DND-41 (cell line): ENCODE results near the gene PEAK1.

Source experiments
- ATAC-seq: fragments of 200-7000 bp; cut with Tn5 transposase; 3 replicates; pipeline ENCODE4 v1.9.1; 2021; ENCODE audit warnings: low read depth; ENCODE audit not compliant: insufficient read depth
- DNase-seq: peaks from one replicate; pipeline ENCODE4 v3.0.0-alpha.2; 2020
- H2AFZ ChIP-seq: 2 replicates; pipeline ENCODE4 v1.6.0; 2012; ENCODE audit warnings: low read depth, low read length
- H3K27ac ChIP-seq: 2 replicates; pipeline ENCODE4 v1.5.1; 2012; ENCODE audit warnings: low read length, inconsistent platforms
- H3K27me3 ChIP-seq: fragments of 200-600 bp; sonication (generic); 2 replicates; pipeline ENCODE4 v1.6.0; 2012; ENCODE audit warnings: low read length, mild to moderate bottlenecking, inconsistent platforms; ENCODE audit not compliant: insufficient read depth, poor library complexity
- H3K36me3 ChIP-seq: 2 replicates; pipeline ENCODE4 v1.5.1; 2012; ENCODE audit warnings: low read length, inconsistent platforms; ENCODE audit not compliant: insufficient read depth
- H3K4me1 ChIP-seq: 2 replicates; pipeline ENCODE4 v1.5.1; 2012; ENCODE audit warnings: mild to moderate bottlenecking, low read length; ENCODE audit not compliant: insufficient read depth
- H3K4me2 ChIP-seq: 2 replicates; pipeline ENCODE4 v1.6.0; 2012; ENCODE audit warnings: mild to moderate bottlenecking, moderate library complexity, low read length, inconsistent platforms; ENCODE audit not compliant: insufficient read depth
- H3K4me3 ChIP-seq, 2 experiments: fragments of 200-600 bp in 1 of 2; shearing (Covaris generic) in 1 of 2; 2 replicates each; pipeline ENCODE4 v1.5.1; 2012 to 2016; ENCODE audit warnings: inconsistent platforms in 2 of 2, low read length in 2 of 2, mild to moderate bottlenecking in 2 of 2, low read depth in 1 of 2, moderate library complexity in 1 of 2
- H3K79me2 ChIP-seq: 2 replicates; pipeline ENCODE4 v1.6.0; 2012; ENCODE audit warnings: low read length, inconsistent platforms; ENCODE audit not compliant: insufficient read depth
- H3K9ac ChIP-seq: 2 replicates; pipeline ENCODE4 v1.6.0; 2012; ENCODE audit warnings: low read depth, mild to moderate bottlenecking, inconsistent platforms, low read length, moderate library complexity
- H3K9me3 ChIP-seq: 2 replicates; pipeline ENCODE4 v1.5.1; 2012; ENCODE audit warnings: low read length, moderate library complexity, mild to moderate bottlenecking, inconsistent platforms; ENCODE audit not compliant: insufficient read depth, severe bottlenecking
- H4K20me1 ChIP-seq: 2 replicates; pipeline ENCODE4 v1.6.0; 2012; ENCODE audit warnings: low read length; ENCODE audit not compliant: insufficient read depth
- EZH2 ChIP-seq: IDR thresholded peaks from 3 replicates; pipeline ENCODE4 v1.6.1; 2012; ENCODE audit warnings: borderline replicate concordance, low read depth, mild to moderate bottlenecking, moderate library complexity, low read length, inconsistent platforms; ENCODE audit not compliant: severe bottlenecking
- TF ChIP-seq, protein P1 (sequence below): IDR thresholded peaks from 2 replicates; pipeline ENCODE4 v1.5.1; 2012; ENCODE audit warnings: borderline replicate concordance, low read length, moderate library complexity, mild to moderate bottlenecking; ENCODE audit not compliant: poor library complexity, severe bottlenecking; ENCODE audit errors: extremely low read depth

Gene PEAK1

DNA sequence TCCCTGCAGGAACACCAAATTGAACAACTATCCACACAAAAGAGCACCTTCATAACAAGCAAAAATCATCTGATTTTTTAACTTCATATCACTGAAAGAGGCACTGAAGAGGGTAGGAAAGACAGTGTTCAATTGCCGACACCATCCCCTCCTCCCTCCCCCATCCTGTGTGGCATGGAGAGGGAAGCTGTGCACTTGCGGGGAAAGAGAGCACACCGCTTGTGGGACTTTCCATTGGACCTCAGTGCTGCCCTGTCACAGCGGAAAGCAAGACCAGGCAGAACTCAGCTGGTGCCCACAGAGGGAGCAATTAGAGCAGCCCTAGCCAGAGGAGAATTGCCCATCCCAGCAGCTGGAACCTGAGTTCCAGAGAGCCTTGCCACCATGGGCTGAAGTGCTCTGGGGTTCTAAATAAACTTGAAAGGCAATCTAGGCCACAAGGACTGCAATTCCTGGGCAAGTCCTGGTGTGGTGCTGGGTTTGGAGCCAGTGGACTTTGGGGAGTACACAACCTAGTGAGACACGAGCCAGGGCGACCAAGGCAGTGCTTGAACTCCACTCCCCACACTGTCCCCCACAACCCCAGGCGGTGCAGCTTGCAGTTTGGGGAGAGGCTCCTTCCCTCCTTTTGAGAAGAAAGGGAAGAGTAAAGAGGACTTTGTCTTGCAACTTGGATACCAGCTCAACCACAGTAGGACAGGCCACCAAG is 27.0 kb downstream of the PEAK1 start:
- DNase-seq (no peak), ATAC-seq (no peak)
- Histone ChIP-seq H4K20me1 (peaks cover 17% of the 10 kb centered on the region; the same call in 1 of the 2 replicates), H3K9ac (no peak overlapping the region), H2AFZ (no peak overlapping the region), H3K79me2 (peaks cover 48% of the 10 kb centered on the region), H3K36me3 (no peaks in the 10 kb centered on the region), H3K4me2 (no peak overlapping the region), H3K9me3 (peaks cover 10% of the 10 kb centered on the region), H3K4me3 (no peak overlapping the region), H3K27me3 (no peaks in the 10 kb centered on the region), H3K4me1 (no peaks in the 10 kb centered on the region), H3K27ac (no peak overlapping the region)
- no peak for TF ChIP-seq EZH2
- TF ChIP-seq, protein P1, sequence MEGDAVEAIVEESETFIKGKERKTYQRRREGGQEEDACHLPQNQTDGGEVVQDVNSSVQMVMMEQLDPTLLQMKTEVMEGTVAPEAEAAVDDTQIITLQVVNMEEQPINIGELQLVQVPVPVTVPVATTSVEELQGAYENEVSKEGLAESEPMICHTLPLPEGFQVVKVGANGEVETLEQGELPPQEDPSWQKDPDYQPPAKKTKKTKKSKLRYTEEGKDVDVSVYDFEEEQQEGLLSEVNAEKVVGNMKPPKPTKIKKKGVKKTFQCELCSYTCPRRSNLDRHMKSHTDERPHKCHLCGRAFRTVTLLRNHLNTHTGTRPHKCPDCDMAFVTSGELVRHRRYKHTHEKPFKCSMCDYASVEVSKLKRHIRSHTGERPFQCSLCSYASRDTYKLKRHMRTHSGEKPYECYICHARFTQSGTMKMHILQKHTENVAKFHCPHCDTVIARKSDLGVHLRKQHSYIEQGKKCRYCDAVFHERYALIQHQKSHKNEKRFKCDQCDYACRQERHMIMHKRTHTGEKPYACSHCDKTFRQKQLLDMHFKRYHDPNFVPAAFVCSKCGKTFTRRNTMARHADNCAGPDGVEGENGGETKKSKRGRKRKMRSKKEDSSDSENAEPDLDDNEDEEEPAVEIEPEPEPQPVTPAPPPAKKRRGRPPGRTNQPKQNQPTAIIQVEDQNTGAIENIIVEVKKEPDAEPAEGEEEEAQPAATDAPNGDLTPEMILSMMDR: no peak

DNA sequence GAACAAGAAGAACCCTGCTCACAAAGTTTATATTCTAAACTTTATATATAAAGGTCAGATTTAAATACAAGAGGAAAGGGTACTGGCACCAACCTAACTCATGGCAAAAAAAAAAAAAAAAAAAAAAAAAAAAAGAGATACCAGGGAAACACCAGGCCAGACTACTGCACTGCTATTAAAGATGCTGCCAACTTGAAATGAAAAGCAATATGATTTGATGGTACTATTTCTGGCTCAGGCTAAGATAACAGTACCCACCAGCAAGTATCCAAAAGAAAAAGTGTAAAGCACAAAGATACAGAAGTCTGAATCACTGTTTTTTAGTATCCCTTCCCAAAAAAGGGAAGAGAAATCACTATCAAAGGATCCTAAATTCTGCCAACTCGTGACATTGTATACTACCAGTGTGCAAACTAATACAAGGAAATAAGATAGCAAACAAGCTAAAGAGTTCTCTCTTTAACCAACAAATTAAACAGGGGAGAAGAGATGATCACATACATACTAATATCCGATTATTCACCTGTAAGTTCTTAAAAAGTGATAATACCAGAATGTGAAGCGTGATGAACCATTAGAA is 28.4 kb downstream of the PEAK1 start:
- Histone ChIP-seq H3K79me2 (peaks cover 46% of the 10 kb centered on the region), H3K4me1 (no peaks in the 10 kb centered on the region), H3K4me3 (no peak overlapping the region), H4K20me1 (peaks cover 17% of the 10 kb centered on the region; the same call in 1 of the 2 replicates), H2AFZ (no peak overlapping the region), H3K4me2 (no peak overlapping the region), H3K9ac (no peak overlapping the region), H3K27ac (no peak overlapping the region), H3K27me3 (no peaks in the 10 kb centered on the region), H3K36me3 (no peaks in the 10 kb centered on the region), H3K9me3 (peaks cover 10% of the 10 kb centered on the region)
- ATAC-seq (no peak), DNase-seq (no peak)
- no peak for TF ChIP-seq EZH2
- TF ChIP-seq, protein P1: no peak

DNA sequence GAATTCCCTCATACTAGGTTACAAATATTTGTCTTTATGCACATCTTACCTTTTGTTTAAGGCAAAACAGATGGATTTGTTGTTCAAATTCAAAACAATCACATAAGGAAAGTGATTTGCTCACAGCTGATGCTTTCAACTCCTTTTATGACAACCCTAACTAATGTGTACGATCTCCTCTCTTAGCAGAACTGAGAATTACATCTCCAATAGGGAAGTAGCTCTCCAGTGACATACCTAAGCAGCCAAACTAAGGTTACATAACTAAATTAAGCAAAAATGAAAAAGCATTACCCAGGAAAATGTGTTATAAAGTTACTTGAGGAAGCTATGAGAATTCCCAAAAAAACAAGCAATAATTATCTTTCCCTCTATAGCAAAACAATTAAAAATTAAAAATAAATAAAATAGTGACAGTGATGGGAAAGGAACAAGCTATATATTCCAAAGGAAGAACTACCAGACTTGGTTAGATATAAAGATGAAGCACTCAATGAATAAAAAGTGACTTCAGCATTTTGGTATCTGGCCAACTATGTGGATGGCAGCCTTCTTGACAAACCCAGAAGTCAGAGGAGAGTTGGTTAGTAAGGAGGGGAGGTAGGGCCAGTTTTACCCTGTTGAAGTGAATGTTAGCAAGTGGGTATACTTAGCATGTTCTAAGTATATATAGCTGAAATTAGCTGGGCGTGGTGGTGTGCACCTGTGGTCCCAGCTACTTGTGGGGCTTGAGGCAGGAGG is 32.4 kb downstream of the PEAK1 start:
- Histone ChIP-seq H3K4me1 (no peaks in the 10 kb centered on the region), H3K79me2 (peaks cover 25% of the 10 kb centered on the region), H3K9ac (no peak overlapping the region), H3K36me3 (no peaks in the 10 kb centered on the region), H2AFZ (no peak overlapping the region), H3K4me2 (no peak overlapping the region), H3K27ac (no peak overlapping the region), H4K20me1 (peaks cover 3% of the 10 kb centered on the region; the same call in 1 of the 2 replicates), H3K4me3 (no peak overlapping the region), H3K27me3 (no peaks in the 10 kb centered on the region), H3K9me3 (no peaks in the 10 kb centered on the region)
- TF ChIP-seq, protein P1: no peak
- ATAC-seq (no peak), DNase-seq (no peak)
